ENCODE data around the gene NOTCH2.
"Not testable (repeated sequence)": the region's sequence is repeated elsewhere in the genome, so short reads cannot be mapped to it uniquely, and the experiment has no call there.

GRCh38 chr1:120111771-120112170 lies 42.3 kb upstream of the NOTCH2 start:
- not testable (repeated sequence) for TF ChIP-seq CTCF (IDR thresholded peaks at IDR 0.05; ENCODE audit: low read depth, low read length); EZH2phosphoT487 (IDR thresholded peaks at IDR 0.05; ENCODE audit: low read depth)
